GM12872 (cell line): Measurements from ENCODE around the gene CCDC9B.

ENCODE experiments used
- TF ChIP-seq, protein P1 (sequence below): IDR thresholded peaks from 3 replicates; pipeline ENCODE4 v1.5.1; 2011; ENCODE audit warnings: low read depth, mild to moderate bottlenecking, low read length, moderate library complexity; ENCODE audit not compliant: insufficient read depth

Gene CCDC9B

DNA sequence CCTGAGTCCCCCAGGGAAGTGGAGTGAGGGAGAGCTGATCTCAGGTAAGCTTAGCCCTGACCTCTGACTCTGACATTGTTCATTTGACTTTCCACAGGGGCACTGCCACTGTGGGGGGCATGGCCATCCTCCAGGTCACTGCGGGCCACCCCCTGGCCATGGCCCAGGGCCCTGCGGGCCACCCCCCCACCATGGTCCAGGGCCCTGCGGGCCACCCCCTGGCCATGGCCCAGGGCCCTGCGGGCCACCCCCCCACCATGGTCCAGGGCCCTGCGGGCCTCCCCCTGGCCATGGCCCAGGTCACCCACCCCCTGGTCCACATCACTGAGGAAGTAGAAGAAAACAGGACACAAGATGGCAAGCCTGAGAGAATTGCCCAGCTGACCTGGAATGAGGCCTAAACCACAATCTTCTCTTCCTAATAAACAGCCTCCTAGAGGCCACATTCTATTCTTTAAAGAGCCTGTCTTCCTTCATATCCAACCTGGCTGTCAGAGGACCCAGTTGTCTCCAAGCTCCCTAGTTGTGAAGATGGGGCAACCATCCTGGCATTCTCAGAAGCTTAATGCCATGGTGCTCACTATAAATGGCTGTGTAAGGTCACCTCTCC, 15.3 kb upstream of the CCDC9B start:
- TF ChIP-seq, protein P1, sequence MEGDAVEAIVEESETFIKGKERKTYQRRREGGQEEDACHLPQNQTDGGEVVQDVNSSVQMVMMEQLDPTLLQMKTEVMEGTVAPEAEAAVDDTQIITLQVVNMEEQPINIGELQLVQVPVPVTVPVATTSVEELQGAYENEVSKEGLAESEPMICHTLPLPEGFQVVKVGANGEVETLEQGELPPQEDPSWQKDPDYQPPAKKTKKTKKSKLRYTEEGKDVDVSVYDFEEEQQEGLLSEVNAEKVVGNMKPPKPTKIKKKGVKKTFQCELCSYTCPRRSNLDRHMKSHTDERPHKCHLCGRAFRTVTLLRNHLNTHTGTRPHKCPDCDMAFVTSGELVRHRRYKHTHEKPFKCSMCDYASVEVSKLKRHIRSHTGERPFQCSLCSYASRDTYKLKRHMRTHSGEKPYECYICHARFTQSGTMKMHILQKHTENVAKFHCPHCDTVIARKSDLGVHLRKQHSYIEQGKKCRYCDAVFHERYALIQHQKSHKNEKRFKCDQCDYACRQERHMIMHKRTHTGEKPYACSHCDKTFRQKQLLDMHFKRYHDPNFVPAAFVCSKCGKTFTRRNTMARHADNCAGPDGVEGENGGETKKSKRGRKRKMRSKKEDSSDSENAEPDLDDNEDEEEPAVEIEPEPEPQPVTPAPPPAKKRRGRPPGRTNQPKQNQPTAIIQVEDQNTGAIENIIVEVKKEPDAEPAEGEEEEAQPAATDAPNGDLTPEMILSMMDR: no peak

- TF ChIP-seq, protein P1: peak; percentile 49; the same call in 2 of the 3 replicates
Measured at GRCh38 chr15:40354408-40355171, 13.9 kb upstream of the CCDC9B start.

DNA sequence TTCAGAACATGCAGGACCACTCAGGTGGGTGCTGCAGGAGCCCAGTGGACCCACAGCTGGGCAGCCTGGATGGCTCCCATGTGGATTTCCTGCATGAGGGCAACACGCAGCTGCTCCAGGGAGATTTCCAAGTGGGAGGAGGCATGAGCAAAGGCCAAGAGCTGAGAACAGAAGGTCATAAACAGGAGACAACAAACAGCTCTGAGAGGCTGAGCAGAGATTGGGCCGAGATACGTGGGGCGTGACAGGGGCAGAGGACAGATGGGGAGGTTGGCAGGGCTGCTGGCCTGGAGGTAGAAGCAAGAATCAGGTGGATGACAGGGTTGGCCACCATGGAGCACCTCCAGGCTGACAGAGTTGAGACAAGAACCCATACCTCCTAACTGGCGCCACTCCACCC, 13.0 kb upstream of the CCDC9B start:
- TF ChIP-seq, protein P1: no peak

- TF ChIP-seq, protein P1: no peak
Measured at GRCh38 chr15:40352281-40352901, 11.7 kb upstream of the CCDC9B start.

GRCh38 chr15:40349163-40349562, 8.4 kb upstream of the CCDC9B start:
- TF ChIP-seq, protein P1: no peak

GRCh38 chr15:40348474-40348870, 7.7 kb upstream of the CCDC9B start:
- TF ChIP-seq, protein P1: no peak

GRCh38 chr15:40347559-40348473, 7.1 kb upstream of the CCDC9B start:
- TF ChIP-seq, protein P1: no peak
